ENCODE data around the gene CDC16. TPM values are rescaled to one million over a fixed set of nuclear protein-coding genes. Genes with fewer than 3 reads are reported as not detected.

Gene CDC16
- total RNA-seq, 1 donor from 2014 or later, result 104 TPM

DNA sequence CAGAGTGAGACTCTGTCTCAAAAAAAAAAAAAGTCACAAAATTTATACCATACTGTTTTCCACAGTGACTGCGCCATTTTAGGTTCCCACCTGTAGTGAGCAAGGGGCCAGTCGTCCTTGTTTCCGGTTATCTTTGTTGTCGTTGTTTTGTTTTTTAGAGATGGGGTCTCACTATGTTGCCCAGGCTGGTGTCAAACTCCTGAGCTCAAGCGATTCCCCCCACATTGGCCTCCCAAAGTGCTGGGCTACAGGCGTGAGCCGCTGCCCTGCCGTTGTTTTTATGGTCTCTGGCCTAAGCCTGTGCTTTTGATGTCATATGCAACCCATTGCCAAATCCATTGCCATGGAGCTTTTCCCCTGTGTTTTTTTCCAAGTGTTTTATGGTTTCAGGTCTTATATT, 50.0 kb downstream of the CDC16 start:
- Mint-ChIP-seq H3K27ac (peak overlapping the region; percentile 71), H3K4me1 (ENCODE audit: low read depth) (peaks cover 22% of the 10 kb centered on the region), H3K27me3 (no peaks in the 10 kb centered on the region), H3K4me3 (ENCODE audit: low read depth) (no peak overlapping the region), H3K9me3 (ENCODE audit: low read depth) (no peaks in the 10 kb centered on the region), H3K36me3 (ENCODE audit: insufficient read depth) (peaks cover 31% of the 10 kb centered on the region)
- no peak for DNase-seq (ENCODE audit: low spot score, unreplicated experiment)
- TF ChIP-seq, protein P1, sequence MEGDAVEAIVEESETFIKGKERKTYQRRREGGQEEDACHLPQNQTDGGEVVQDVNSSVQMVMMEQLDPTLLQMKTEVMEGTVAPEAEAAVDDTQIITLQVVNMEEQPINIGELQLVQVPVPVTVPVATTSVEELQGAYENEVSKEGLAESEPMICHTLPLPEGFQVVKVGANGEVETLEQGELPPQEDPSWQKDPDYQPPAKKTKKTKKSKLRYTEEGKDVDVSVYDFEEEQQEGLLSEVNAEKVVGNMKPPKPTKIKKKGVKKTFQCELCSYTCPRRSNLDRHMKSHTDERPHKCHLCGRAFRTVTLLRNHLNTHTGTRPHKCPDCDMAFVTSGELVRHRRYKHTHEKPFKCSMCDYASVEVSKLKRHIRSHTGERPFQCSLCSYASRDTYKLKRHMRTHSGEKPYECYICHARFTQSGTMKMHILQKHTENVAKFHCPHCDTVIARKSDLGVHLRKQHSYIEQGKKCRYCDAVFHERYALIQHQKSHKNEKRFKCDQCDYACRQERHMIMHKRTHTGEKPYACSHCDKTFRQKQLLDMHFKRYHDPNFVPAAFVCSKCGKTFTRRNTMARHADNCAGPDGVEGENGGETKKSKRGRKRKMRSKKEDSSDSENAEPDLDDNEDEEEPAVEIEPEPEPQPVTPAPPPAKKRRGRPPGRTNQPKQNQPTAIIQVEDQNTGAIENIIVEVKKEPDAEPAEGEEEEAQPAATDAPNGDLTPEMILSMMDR (IDR thresholded peaks at IDR 0.05; ENCODE audit: unreplicated experiment), result no peak

DNA sequence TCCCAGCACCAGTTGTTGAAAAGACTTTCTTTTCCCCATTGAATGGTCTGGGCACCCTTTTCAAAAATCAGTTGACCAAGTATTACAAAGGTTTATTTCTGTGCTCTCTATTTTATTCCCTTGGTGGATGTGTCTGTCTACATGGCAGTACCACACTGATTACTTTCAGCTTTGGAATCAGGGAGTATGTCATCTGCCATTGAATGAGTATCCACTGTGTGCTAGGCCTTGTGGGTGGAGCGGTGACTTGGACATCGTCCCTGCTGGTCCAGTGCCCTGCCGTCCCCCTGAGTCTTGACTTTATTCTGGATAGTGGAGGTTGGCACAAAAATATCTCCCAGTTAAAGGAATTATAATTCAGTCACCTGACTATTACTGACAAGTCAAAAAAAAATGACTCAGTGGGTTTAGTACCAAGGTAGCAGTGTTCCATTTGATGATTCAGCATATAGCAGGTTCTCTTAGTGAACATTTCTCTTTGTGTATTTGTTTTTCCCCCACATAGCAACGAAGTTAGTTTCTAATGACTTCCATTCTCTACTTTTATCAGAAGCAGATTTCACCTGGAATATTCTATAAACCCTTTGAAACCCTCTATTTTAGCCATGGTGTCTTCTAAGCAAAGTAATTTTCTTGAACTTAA, 50.6 kb downstream of the CDC16 start:
- no peaks in the 10 kb centered on the region for H3K27me3 Mint-ChIP-seq
- peaks cover 17% of the 10 kb centered on the region for H3K4me1 Mint-ChIP-seq (ENCODE audit: low read depth)
- no peaks in the 10 kb centered on the region for H3K9me3 Mint-ChIP-seq (ENCODE audit: low read depth)
- no peak for DNase-seq (ENCODE audit: low spot score, unreplicated experiment)
- H3K4me3 Mint-ChIP-seq (ENCODE audit: low read depth), result no peak overlapping the region
- peaks cover 31% of the 10 kb centered on the region for H3K36me3 Mint-ChIP-seq (ENCODE audit: insufficient read depth)
- TF ChIP-seq, protein P1 (IDR thresholded peaks at IDR 0.05; ENCODE audit: unreplicated experiment), result no peak
- peak overlapping the region; percentile 20 for H3K27ac Mint-ChIP-seq

DNA sequence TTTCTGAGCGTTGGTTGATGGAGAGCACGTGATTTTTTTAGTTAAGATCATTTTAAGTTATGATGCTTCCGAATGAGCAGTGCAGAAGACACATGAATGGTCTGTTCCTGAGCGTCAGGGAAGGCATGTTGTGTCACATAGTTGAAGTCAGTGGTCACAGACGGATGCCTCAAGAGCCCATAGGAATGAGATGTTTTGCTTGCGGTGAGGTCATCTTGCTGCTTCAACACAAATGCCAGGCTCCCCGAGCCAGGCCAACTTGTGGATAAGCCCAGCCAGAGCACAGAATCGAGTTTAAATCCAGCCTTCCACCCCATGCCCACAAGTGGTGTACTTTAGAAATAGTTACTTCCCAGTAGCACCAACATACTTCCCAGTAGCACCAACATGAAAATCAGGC, 52.1 kb downstream of the CDC16 start:
- Mint-ChIP-seq H3K27ac (no peak overlapping the region), H3K9me3 (ENCODE audit: low read depth) (no peaks in the 10 kb centered on the region), H3K4me3 (ENCODE audit: low read depth) (no peak overlapping the region), H3K36me3 (ENCODE audit: insufficient read depth) (peaks cover 35% of the 10 kb centered on the region), H3K4me1 (ENCODE audit: low read depth) (peaks cover 11% of the 10 kb centered on the region), H3K27me3 (no peaks in the 10 kb centered on the region)
- TF ChIP-seq, protein P1 (IDR thresholded peaks at IDR 0.05; ENCODE audit: unreplicated experiment), result no peak
- DNase-seq (ENCODE audit: low spot score, unreplicated experiment), result no peak

DNA sequence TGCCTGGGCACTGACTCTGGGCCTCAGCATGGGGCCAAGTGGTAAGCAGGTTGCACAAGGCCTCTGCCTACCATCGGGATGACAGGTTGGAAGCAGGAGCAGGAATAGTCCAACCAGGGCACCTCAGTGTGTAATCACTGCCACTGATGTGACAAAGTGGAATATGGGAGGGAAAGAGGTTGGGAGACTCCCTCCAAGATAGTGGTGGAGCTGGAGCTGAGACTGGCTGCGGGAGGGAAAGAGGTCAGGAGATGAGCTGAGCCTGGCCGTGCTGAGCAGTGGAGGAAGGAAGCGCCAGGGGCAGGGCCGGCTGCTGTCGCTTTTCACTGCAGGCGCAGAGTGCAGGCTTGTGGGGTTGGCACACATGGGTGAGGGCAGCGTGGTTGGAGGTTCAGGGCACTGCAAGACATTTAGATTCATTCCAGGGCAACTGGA, 53.5 kb downstream of the CDC16 start:
- peaks cover 7% of the 10 kb centered on the region for H3K4me1 Mint-ChIP-seq (ENCODE audit: low read depth)
- H3K27ac Mint-ChIP-seq, result peak overlapping the region; percentile 35
- DNase-seq (ENCODE audit: low spot score, unreplicated experiment), result no peak
- H3K9me3 Mint-ChIP-seq (ENCODE audit: low read depth), result no peaks in the 10 kb centered on the region
- H3K4me3 Mint-ChIP-seq (ENCODE audit: low read depth), result no peak overlapping the region
- TF ChIP-seq, protein P1 (IDR thresholded peaks at IDR 0.05; ENCODE audit: unreplicated experiment), result no peak
- H3K36me3 Mint-ChIP-seq (ENCODE audit: insufficient read depth), result peaks cover 40% of the 10 kb centered on the region
- H3K27me3 Mint-ChIP-seq, result no peaks in the 10 kb centered on the region

DNA sequence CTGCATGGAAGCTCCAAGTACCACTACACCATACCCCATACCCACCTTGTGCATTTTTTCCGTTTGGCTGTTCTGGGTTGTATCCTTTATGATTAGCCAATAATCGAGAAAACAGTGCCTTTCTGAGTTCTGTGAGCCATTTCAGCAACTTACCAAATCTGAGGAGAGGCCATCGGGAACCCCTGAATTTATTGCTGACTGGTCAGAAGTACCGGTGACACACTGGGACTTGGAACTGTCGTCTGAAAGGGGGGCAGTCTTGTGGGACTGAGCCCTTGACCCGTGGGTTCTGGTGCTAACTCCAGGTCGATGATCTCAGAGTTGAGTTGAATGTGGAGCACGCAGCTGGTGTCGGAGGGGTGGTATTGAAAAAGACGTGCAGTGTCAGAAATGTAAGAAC, 61.8 kb downstream of the CDC16 start:
- DNase-seq (ENCODE audit: low spot score, unreplicated experiment), result no peak
- Mint-ChIP-seq H3K9me3 (ENCODE audit: low read depth) (no peaks in the 10 kb centered on the region), H3K4me3 (ENCODE audit: low read depth) (no peak overlapping the region), H3K27ac (peak overlapping the region; percentile 7), H3K27me3 (no peaks in the 10 kb centered on the region), H3K4me1 (ENCODE audit: low read depth) (no peaks in the 10 kb centered on the region), H3K36me3 (ENCODE audit: insufficient read depth) (peaks cover 27% of the 10 kb centered on the region)
- TF ChIP-seq, protein P1 (IDR thresholded peaks at IDR 0.05; ENCODE audit: unreplicated experiment), result no peak
